ENCODE results near the gene CXCL9. TPM values are rescaled to one million over a fixed set of nuclear protein-coding genes. Genes with fewer than 3 reads are reported as not detected.

Gene CXCL9
- total and polyA plus RNA-seq, 2 experiments from 2014 or later, result not detected

DNA sequence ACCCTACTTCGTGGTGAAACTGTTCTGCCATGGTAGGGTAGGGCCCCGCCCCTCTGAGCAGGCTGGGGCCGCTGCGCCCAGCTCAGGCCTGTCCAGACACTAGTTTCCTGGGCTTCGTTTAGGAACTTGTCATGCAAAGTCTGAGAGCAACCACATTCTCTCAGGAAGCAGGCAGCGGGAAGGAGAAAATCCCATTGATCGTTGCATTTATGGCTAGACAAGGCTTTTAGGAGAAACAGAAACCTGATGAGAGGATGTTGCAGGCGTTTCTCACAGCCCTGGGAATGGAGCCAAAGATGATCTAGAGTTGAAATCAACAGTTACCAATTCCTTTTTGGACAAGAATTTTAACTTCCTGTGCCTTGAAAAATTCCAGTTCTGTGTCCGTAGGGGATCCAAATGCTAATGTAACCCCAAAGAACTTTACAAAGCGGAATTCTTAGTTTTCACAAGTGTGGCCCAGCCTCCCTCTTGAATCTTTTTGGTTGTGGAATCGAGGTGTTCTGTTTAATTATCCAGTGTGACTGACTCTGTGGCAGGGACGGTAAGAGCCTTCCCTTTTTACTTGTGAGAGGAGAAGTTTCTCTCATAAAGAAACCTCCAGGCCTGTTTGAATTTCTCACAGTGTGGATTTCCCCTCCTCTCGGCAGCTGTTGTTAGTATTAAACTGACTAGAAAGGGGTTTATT lies 4.5 kb upstream of the CXCL9 start:
- H3K27ac ChIP-seq, result peak overlapping the region; percentile 78
- H3K79me2 ChIP-seq, result no peaks in the 10 kb centered on the region
- no peak overlapping the region for H3K4me3 ChIP-seq
- H3K4me1 ChIP-seq (ENCODE audit: insufficient read depth), result peaks cover 3% of the 10 kb centered on the region
- H3K4me2 ChIP-seq, result peak overlapping the region; percentile 13
- no peaks in the 10 kb centered on the region for H3K36me3 ChIP-seq (replicated peaks; ENCODE audit: insufficient read depth, low read depth)
- H3K9me3 ChIP-seq (ENCODE audit: low read depth), result no peaks in the 10 kb centered on the region
- TF ChIP-seq EZH2phosphoT487 (IDR thresholded peaks at IDR 0.05; ENCODE audit: low read depth, severe bottlenecking, unreplicated experiment) (no peak), EZH2 (IDR thresholded peaks at IDR 0.05; ENCODE audit: borderline replicate concordance) (no peak)
- TF ChIP-seq, protein P1, sequence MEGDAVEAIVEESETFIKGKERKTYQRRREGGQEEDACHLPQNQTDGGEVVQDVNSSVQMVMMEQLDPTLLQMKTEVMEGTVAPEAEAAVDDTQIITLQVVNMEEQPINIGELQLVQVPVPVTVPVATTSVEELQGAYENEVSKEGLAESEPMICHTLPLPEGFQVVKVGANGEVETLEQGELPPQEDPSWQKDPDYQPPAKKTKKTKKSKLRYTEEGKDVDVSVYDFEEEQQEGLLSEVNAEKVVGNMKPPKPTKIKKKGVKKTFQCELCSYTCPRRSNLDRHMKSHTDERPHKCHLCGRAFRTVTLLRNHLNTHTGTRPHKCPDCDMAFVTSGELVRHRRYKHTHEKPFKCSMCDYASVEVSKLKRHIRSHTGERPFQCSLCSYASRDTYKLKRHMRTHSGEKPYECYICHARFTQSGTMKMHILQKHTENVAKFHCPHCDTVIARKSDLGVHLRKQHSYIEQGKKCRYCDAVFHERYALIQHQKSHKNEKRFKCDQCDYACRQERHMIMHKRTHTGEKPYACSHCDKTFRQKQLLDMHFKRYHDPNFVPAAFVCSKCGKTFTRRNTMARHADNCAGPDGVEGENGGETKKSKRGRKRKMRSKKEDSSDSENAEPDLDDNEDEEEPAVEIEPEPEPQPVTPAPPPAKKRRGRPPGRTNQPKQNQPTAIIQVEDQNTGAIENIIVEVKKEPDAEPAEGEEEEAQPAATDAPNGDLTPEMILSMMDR (IDR thresholded peaks at IDR 0.05; ENCODE audit: poor library complexity), result no peak
- H3K27me3 ChIP-seq, result no peaks in the 10 kb centered on the region
- DNase-seq (ENCODE audit: low spot score), result peak; percentile 49
- H3K9me2 ChIP-seq (replicated peaks; ENCODE audit: insufficient read depth), result no peaks in the 10 kb centered on the region
- no peaks in the 10 kb centered on the region for H4K20me1 ChIP-seq (ENCODE audit: insufficient read depth, poor library complexity, severe bottlenecking)
- H2AFZ ChIP-seq, result peak overlapping the region; percentile 17
- WGBS (ENCODE audit: low lambda C conversion rate, missing lambda C conversion rate), result 59% methylated on average over 13 of the region's 13 CpGs

DNA sequence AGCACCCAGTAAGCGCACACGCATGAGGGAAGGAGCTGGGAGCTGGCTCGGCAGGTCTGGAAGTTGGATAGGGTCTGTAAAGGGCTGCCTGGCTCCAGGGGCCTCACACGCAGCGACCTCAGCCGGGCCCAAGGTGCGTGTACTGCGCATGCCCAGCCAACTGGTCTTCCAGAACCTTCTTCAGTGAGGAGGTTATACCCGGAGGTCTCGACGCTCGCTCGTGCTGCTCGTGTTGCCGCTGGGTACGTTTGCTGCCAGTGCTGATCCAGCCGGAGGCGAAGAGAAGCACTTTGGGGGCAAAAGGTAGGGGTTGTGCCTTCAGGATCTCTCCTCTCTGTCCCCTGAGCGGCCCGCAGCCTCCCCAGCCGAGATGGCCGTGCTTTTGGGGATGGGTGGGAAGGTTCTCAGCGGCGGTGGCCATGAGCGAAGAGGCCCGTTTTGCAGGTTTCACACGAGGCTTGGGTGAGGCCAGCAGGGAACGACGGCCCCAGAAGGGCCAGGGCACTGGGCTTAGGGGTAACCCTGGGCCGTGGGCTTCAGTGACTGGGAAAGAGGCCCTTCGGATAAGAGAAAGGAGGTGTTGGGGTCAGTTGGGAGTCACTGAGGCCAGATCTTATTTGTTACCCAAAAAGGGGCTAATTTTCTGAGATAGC lies 3.8 kb upstream of the CXCL9 start:
- Histone ChIP-seq H3K4me2 (peak overlapping the region; percentile 13), H3K27ac (peak overlapping the region; percentile 78)

DNA sequence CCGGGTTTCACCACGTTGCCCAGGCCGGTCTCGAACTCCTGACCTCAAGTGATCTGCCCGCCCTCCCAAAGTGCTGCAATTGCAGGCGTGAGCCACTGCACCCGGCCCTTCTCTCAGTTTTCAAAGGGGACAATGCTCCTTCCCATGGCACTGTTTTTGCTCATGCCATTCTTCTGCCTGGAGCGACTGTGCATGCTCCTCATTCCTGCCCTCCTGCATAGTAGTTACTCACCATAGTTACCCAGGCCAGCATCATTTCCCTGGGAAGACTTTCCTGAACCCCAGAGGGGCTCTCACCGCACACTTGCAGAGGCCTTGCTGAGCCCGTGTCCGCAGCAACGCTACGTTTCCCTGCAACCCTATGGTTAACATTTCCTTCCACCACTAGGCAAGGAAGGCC lies 3.3 kb upstream of the CXCL9 start:
- H2AFZ ChIP-seq, result no peak overlapping the region
- no peak overlapping the region for H3K4me3 ChIP-seq
- no peak overlapping the region for H3K27ac ChIP-seq
- H3K4me2 ChIP-seq, result no peak overlapping the region
- WGBS (ENCODE audit: low lambda C conversion rate, missing lambda C conversion rate), result 94% methylated on average over 13 of the region's 13 CpGs
- no peaks in the 10 kb centered on the region for H3K9me2 ChIP-seq (replicated peaks; ENCODE audit: insufficient read depth)
- H3K27me3 ChIP-seq, result no peaks in the 10 kb centered on the region
- no peak for DNase-seq (ENCODE audit: low spot score)
- no peaks in the 10 kb centered on the region for H3K79me2 ChIP-seq
- H3K36me3 ChIP-seq (replicated peaks; ENCODE audit: insufficient read depth, low read depth), result no peaks in the 10 kb centered on the region
- H3K9me3 ChIP-seq (ENCODE audit: low read depth), result no peaks in the 10 kb centered on the region
- H3K4me1 ChIP-seq (ENCODE audit: insufficient read depth), result peaks cover 3% of the 10 kb centered on the region
- TF ChIP-seq EZH2phosphoT487 (IDR thresholded peaks at IDR 0.05; ENCODE audit: low read depth, severe bottlenecking, unreplicated experiment) (no peak), EZH2 (IDR thresholded peaks at IDR 0.05; ENCODE audit: borderline replicate concordance) (no peak)
- TF ChIP-seq, protein P1 (IDR thresholded peaks at IDR 0.05; ENCODE audit: poor library complexity), result no peak
- no peaks in the 10 kb centered on the region for H4K20me1 ChIP-seq (ENCODE audit: insufficient read depth, poor library complexity, severe bottlenecking)

More for the DNA sequence above, 3.8 kb upstream of the CXCL9 start:
- DNase-seq (ENCODE audit: low spot score), result no peak
- Histone ChIP-seq H3K79me2 (no peaks in the 10 kb centered on the region), H3K4me3 (no peak overlapping the region), H3K9me3 (ENCODE audit: low read depth) (no peaks in the 10 kb centered on the region), H2AFZ (no peak overlapping the region), H3K27me3 (no peaks in the 10 kb centered on the region), H3K9me2 (replicated peaks; ENCODE audit: insufficient read depth) (no peaks in the 10 kb centered on the region), H4K20me1 (ENCODE audit: insufficient read depth, poor library complexity, severe bottlenecking) (no peaks in the 10 kb centered on the region), H3K36me3 (replicated peaks; ENCODE audit: insufficient read depth, low read depth) (no peaks in the 10 kb centered on the region), H3K4me1 (ENCODE audit: insufficient read depth) (peaks cover 3% of the 10 kb centered on the region)
- TF ChIP-seq, protein P1 (IDR thresholded peaks at IDR 0.05; ENCODE audit: poor library complexity), result no peak
- no peak for TF ChIP-seq EZH2phosphoT487 (IDR thresholded peaks at IDR 0.05; ENCODE audit: low read depth, severe bottlenecking, unreplicated experiment)
- no peak for TF ChIP-seq EZH2 (IDR thresholded peaks at IDR 0.05; ENCODE audit: borderline replicate concordance)
- 96% methylated on average over 31 of the region's 31 CpGs for WGBS (ENCODE audit: low lambda C conversion rate, missing lambda C conversion rate)
